ENCODE data around the gene DAPK1.

DAPK1 gene

GRCh38 chr9:87748881-87749280 is 251.2 kb downstream of the DAPK1 start (continued):
- no peak for TF ChIP-seq ZBTB26 (tag by site-specific recombination; optimal IDR thresholded peaks at IDR 0.05)
- no peak for TF ChIP-seq ZNF302 (tag by site-specific recombination; IDR thresholded peaks at IDR 0.05; ENCODE audit: low read depth)

GRCh38 chr9:87749335-87750035 is 251.8 kb downstream of the DAPK1 start:
- no peaks in the 10 kb centered on the region for H3K9me3 ChIP-seq (ENCODE audit: control insufficient read depth, insufficient read depth, low read depth, low read length)
- H3K4me3 ChIP-seq (ENCODE audit: low read depth, low read length): no peak overlapping the region
- ChIA-PET CTCF (interaction anchor here (0.6 kb wide), 1 partner anchor 976 kb away, joined by 4 read pairs; no protein-coding TSS in a partner anchor), POLR2A (no interaction called here)
- TF ChIP-seq ZNF623 (tag by site-specific recombination; IDR thresholded peaks at IDR 0.05): no peak
- no peak for TF ChIP-seq ZNF549 (tag by site-specific recombination; IDR thresholded peaks at IDR 0.05)
- no peak for TF ChIP-seq ZNF571 (tag by site-specific recombination; IDR thresholded peaks at IDR 0.05)
- no peak for TF ChIP-seq ZFP41 (tag by site-specific recombination; IDR thresholded peaks at IDR 0.05; ENCODE audit: borderline replicate concordance)
- no peak for TF ChIP-seq ZNF18 (tag by site-specific recombination; IDR thresholded peaks at IDR 0.05)
- no peak for TF ChIP-seq ZNF335 (tag by site-specific recombination; conservative IDR thresholded peaks at IDR 0.05)
- TF ChIP-seq ZNF302 (tag by site-specific recombination; IDR thresholded peaks at IDR 0.05; ENCODE audit: low read depth): no peak
- no peak for TF ChIP-seq ZNF707 (tag by site-specific recombination; IDR thresholded peaks at IDR 0.05)
- TF ChIP-seq, protein P1, sequence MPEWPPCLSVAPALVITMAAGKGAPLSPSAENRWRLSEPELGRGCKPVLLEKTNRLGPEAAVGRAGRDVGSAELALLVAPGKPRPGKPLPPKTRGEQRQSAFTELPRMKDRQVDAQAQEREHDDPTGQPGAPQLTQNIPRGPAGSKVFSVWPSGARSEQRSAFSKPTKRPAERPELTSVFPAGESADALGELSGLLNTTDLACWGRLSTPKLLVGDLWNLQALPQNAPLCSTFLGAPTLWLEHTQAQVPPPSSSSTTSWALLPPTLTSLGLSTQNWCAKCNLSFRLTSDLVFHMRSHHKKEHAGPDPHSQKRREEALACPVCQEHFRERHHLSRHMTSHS (tag by site-specific recombination; IDR thresholded peaks at IDR 0.05): no peak
- no peak for TF ChIP-seq ZNF140 (tag by site-specific recombination; IDR thresholded peaks at IDR 0.05)
- TF ChIP-seq ZNF391 (tag by site-specific recombination; IDR thresholded peaks at IDR 0.05; ENCODE audit: borderline replicate concordance, low read depth): no peak
- H3K4me1 ChIP-seq (ENCODE audit: control insufficient read depth, insufficient read depth, low read length): no peaks in the 10 kb centered on the region
- H3K36me3 ChIP-seq (ENCODE audit: control insufficient read depth in 2 of 2, insufficient read depth in 1 of 2, low read length in 2 of 2): no peaks in the 10 kb centered on the region
- H3K27ac ChIP-seq (ENCODE audit: extremely low read depth, low read depth, low read length): no peak overlapping the region

DNA sequence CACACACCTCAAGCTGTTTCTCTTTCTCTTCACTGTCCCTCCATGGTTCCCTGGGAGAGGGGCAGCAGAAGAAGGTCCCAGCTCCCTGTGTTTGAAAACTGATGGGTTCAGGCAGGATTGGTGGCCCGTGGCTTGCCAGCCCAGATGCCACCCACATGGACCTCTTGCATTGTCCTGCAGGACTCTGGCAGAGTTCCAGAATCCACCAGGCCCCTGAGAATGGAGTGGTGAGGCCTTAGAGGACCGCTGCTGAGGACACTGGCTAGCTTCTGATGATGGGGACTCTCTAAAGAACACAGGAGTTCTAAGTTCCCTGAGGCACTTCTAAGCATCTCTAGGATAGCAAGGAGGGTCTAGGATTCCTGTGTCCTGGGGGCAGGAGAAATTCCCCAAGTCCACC is 253.1 kb downstream of the DAPK1 start:
- Histone ChIP-seq H3K4me3 (ENCODE audit: low read depth, low read length) (no peak overlapping the region), H3K9me3 (ENCODE audit: control insufficient read depth, insufficient read depth, low read depth, low read length) (no peaks in the 10 kb centered on the region), H3K36me3 (ENCODE audit: control insufficient read depth in 2 of 2, insufficient read depth in 1 of 2, low read length in 2 of 2) (no peaks in the 10 kb centered on the region), H3K4me1 (ENCODE audit: control insufficient read depth, insufficient read depth, low read length) (no peaks in the 10 kb centered on the region), H3K27ac (ENCODE audit: extremely low read depth, low read depth, low read length) (no peak overlapping the region)
- CTCF ChIA-PET: no interaction called here
- TF ChIP-seq ZNF155 (tag by site-specific recombination; IDR thresholded peaks at IDR 0.05) (no peak), ZNF626 (tag by site-specific recombination; IDR thresholded peaks at IDR 0.05) (no peak), ZNF645 (tag by site-specific recombination; IDR thresholded peaks at IDR 0.05) (no peak), ZNF843 (tag by site-specific recombination; IDR thresholded peaks at IDR 0.05) (no peak), ZNF623 (tag by site-specific recombination; IDR thresholded peaks at IDR 0.05) (no peak), ZNF16 (tag by site-specific recombination; IDR thresholded peaks at IDR 0.05; ENCODE audit: low read depth) (no peak), ZBTB20 (tag by site-specific recombination; IDR thresholded peaks at IDR 0.05) (no peak), ZNF157 (tag by site-specific recombination; IDR thresholded peaks at IDR 0.05) (no peak), ZFP41 (tag by site-specific recombination; IDR thresholded peaks at IDR 0.05; ENCODE audit: borderline replicate concordance) (no peak), ZNF621 (tag by site-specific recombination; IDR thresholded peaks at IDR 0.05) (no peak), ZNF138 (tag by site-specific recombination; IDR thresholded peaks at IDR 0.05; ENCODE audit: borderline replicate concordance) (no peak), ZNF221 (tag by site-specific recombination; IDR thresholded peaks at IDR 0.05; ENCODE audit: borderline replicate concordance) (no peak)
- TF ChIP-seq, protein P2, sequence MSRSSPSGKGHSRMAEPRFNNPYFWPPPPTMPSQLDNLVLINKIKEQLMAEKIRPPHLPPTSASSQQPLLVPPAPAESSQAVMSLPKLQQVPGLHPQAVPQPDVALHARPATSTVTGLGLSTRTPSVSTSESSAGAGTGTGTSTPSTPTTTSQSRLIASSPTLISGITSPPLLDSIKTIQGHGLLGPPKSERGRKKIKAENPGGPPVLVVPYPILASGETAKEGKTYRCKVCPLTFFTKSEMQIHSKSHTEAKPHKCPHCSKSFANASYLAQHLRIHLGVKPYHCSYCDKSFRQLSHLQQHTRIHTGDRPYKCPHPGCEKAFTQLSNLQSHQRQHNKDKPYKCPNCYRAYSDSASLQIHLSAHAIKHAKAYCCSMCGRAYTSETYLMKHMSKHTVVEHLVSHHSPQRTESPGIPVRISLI (tag by site-specific recombination; IDR thresholded peaks at IDR 0.05): no peak
- POLR2A ChIA-PET: no interaction called here
